Measurements from ENCODE around the gene NUP214.

The NUP214 gene
- long read RNA-seq, donor 1, partial matches to known transcripts: 37 of 38 reads
- long read RNA-seq, donor 1, other reads (novel, unspliced or antisense): 0 of 38 reads
- long read RNA-seq, donor 2: 0 reads
- long read RNA-seq, donor 3, partial matches to known transcripts: 7 of 8 reads
- long read RNA-seq, donor 3, other reads (novel, unspliced or antisense): 0 of 8 reads
- long read RNA-seq, donor 4, partial matches to known transcripts: 12 of 12 reads
- long read RNA-seq, donor 4, other reads (novel, unspliced or antisense): 0 of 12 reads
- long read RNA-seq, donor 5, partial matches to known transcripts: 5 of 5 reads
- long read RNA-seq, donor 5, other reads (novel, unspliced or antisense): 0 of 5 reads
- long read RNA-seq, donor 6, partial matches to known transcripts: 11 of 11 reads
- long read RNA-seq, donor 6, other reads (novel, unspliced or antisense): 0 of 11 reads
- long read RNA-seq, donor 7, partial matches to known transcripts: 22 of 22 reads
- long read RNA-seq, donor 7, other reads (novel, unspliced or antisense): 0 of 22 reads
- long read RNA-seq, donor 8, partial matches to known transcripts: 19 of 19 reads
- long read RNA-seq, donor 8, other reads (novel, unspliced or antisense): 0 of 19 reads

GRCh38 chr9:131125288-131126058 lies at the start of gene NUP214:
Gene NUP214 (plus strand): TSS chr9:131125586. CDS start chr9:131125705, 119 bp downstream.
- DNase-seq: peak; percentile 98

- no peak for DNase-seq
Observed at GRCh38 chr9:131076347-131077195, 48.8 kb upstream of the NUP214 start.

GRCh38 chr9:131078427-131079366 lies 46.7 kb upstream of the NUP214 start:
- DNase-seq: no peak

GRCh38 chr9:131080589-131080988 lies 44.8 kb upstream of the NUP214 start:
- no peak for DNase-seq

GRCh38 chr9:131081868-131082267 lies 43.5 kb upstream of the NUP214 start:
- DNase-seq: no peak

- DNase-seq: no peak
Observed at GRCh38 chr9:131082774-131083512, 42.4 kb upstream of the NUP214 start.

GRCh38 chr9:131084661-131085369 lies 40.6 kb upstream of the NUP214 start:
- DNase-seq: no peak

- no peak for DNase-seq
Observed at GRCh38 chr9:131085370-131086122, 39.8 kb upstream of the NUP214 start.

GRCh38 chr9:131087354-131087893 lies 38.0 kb upstream of the NUP214 start:
- no peak for DNase-seq

- DNase-seq: no peak
Observed at GRCh38 chr9:131090025-131090787, 35.2 kb upstream of the NUP214 start.

GRCh38 chr9:131091352-131091992 lies 33.9 kb upstream of the NUP214 start:
- no peak for DNase-seq

- no peak for DNase-seq
Observed at GRCh38 chr9:131092030-131092429, 33.4 kb upstream of the NUP214 start.

- DNase-seq: no peak
Observed at GRCh38 chr9:131092548-131093440, 32.6 kb upstream of the NUP214 start.

GRCh38 chr9:131094015-131094414 lies 31.4 kb upstream of the NUP214 start:
- DNase-seq: no peak

- DNase-seq: no peak
Observed at GRCh38 chr9:131094622-131095021, 30.8 kb upstream of the NUP214 start.

- peak; percentile 74 for DNase-seq
Observed at GRCh38 chr9:131095666-131096268, 29.6 kb upstream of the NUP214 start.

Data from right kidney (tissue), 9 donors.